Thyroid gland (tissue), 4 donors: ENCODE measurements around the gene DNPH1. TPM values are rescaled to one million over a fixed set of nuclear protein-coding genes. Genes with fewer than 3 reads are reported as not detected.
A peak's percentile ranks its signal among the peaks of the same experiment; 100 is the strongest.

ENCODE experiments used
- DNase-seq, 2 donors: peaks; one replicate each; pipeline ENCODE4 v3.0.0-alpha.2; 2019
- H3K27ac ChIP-seq, 3 donors: fragments of 200-600 bp; sonication (generic); 1 replicate in 2 of 3; 2 replicates in 1 of 3; pipeline ENCODE4 v1.5.1; 2016 to 2019; ENCODE audit warnings: mild to moderate bottlenecking in 1 of 3, moderate library complexity in 1 of 3
- H3K27me3 ChIP-seq: fragments of 200-600 bp; sonication (generic); one replicate; pipeline ENCODE4 v1.5.1; 2019
- H3K36me3 ChIP-seq, 2 donors: fragments of 200-600 bp; sonication (generic); one replicate each; pipeline ENCODE4 v1.5.1; 2016 to 2019
- H3K4me1 ChIP-seq, 2 donors: fragments of 200-600 bp; sonication (generic); one replicate each; pipeline ENCODE4 v1.5.1; 2017 to 2019
- H3K4me3 ChIP-seq, 3 donors: fragments of 200-600 bp; sonication (generic); replicated peaks in 1 of 3; 1 replicate in 2 of 3; 2 replicates in 1 of 3; pipeline ENCODE4 v1.5.1; 2016; ENCODE audit warnings: mild to moderate bottlenecking in 1 of 3
- H3K9me3 ChIP-seq: fragments of 200-600 bp; sonication (generic); one replicate; pipeline ENCODE4 v1.5.1; 2017
- POLR2A ChIP-seq, 2 donors: fragments of 450-650 bp; IDR thresholded peaks; one replicate each; pipeline ENCODE4 v1.6.1; 2017; ENCODE audit warnings: antibody characterized with exemption in 2 of 2, mild to moderate bottlenecking in 2 of 2, moderate library complexity in 1 of 2
- WGBS, 2 donors: methylation state at CpG; one replicate each; pipeline ENCODE4 v1.1.5; 2017; 5-methylcytosine and 5-hydroxymethylcytosine counted together
- intact Hi-C: fragments of 100-400 bp; cut with DNase I; formaldehyde crosslinking; loops from one replicate; pipeline ENCODE4 v1.15.1; 2023
- total RNA-seq, 4 donors: library from RNA; depleted of rRNA; stranded (reverse); fragments of >200 nt; gene quantifications; one replicate each; pipeline ENCODE4 v1.2.3, GENCODE V29; 2016
- TF ChIP-seq, protein P1 (sequence below), 6 experiments: fragments of 200-600 bp in 3 of 6; fragments of 450-650 bp in 3 of 6; sonication (generic) in 3 of 6; IDR thresholded peaks; one replicate each; pipeline ENCODE4 v1.5.1; 2016 to 2019; ENCODE audit warnings: antibody characterized with exemption in 6 of 6, mild to moderate bottlenecking in 2 of 6, inconsistent platforms in 1 of 6, moderate library complexity in 1 of 6

DNPH1 gene
- total RNA-seq, 4 donors from 2014 or later: 33.1 to 122 (median 84.1) TPM

- TF ChIP-seq, protein P1, sequence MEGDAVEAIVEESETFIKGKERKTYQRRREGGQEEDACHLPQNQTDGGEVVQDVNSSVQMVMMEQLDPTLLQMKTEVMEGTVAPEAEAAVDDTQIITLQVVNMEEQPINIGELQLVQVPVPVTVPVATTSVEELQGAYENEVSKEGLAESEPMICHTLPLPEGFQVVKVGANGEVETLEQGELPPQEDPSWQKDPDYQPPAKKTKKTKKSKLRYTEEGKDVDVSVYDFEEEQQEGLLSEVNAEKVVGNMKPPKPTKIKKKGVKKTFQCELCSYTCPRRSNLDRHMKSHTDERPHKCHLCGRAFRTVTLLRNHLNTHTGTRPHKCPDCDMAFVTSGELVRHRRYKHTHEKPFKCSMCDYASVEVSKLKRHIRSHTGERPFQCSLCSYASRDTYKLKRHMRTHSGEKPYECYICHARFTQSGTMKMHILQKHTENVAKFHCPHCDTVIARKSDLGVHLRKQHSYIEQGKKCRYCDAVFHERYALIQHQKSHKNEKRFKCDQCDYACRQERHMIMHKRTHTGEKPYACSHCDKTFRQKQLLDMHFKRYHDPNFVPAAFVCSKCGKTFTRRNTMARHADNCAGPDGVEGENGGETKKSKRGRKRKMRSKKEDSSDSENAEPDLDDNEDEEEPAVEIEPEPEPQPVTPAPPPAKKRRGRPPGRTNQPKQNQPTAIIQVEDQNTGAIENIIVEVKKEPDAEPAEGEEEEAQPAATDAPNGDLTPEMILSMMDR (IDR thresholded peaks at IDR 0.05): no peak
- no peak for TF ChIP-seq POLR2A (IDR thresholded peaks at IDR 0.05)
- Histone ChIP-seq H3K4me1 (peaks cover 15% of the 10 kb centered on the region in 2 donors), H3K27me3 (no peaks in the 10 kb centered on the region), H3K9me3 (no peaks in the 10 kb centered on the region), H3K36me3 (peaks cover 17 to 41% of the 10 kb centered on the region in 2 donors), H3K4me3 (no peak overlapping the region), H3K27ac (no peak overlapping the region)
- DNase-seq: no peak
- 93 to 95% methylated on average over 21 of the region's 21 CpGs for WGBS, 2 donors
- intact Hi-C loops: no loop called here
Measured at GRCh38 chr6:43184268-43184985, 44.9 kb downstream of the DNPH1 start.

DNA sequence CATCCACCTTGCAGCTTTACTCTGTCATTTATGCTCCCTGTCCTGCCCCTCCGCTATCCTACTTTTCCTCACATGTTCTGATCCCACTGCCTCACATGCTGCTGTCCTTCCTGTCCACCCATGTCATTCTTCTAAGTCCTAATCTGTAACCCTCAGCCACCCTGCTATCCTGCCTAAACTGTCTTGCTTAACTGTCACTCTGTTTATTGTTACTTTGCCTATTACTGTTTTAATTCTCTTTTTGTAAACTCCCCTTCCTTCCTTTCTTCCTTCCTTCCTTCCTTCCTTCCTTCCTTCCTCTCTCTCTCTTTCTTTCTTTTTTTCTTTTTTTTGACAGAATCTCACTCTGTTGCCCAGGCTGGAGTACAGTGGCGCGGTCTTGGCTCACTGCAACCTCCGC, 45.8 kb downstream of the DNPH1 start:
- no peak overlapping the region for H3K4me3 ChIP-seq
- peaks cover 27 to 47% of the 10 kb centered on the region in 2 donors for H3K36me3 ChIP-seq
- WGBS, 2 donors: 98 to 99% methylated on average over 4 of the region's 4 CpGs

GRCh38 chr6:43181942-43182860, 47.1 kb downstream of the DNPH1 start, which contains the start of gene CUL9:
Gene CUL9, plus strand, starts transcription at chr6:43182196. Its CDS starts 2,115 bp downstream, at chr6:43184311.
- Histone ChIP-seq H3K4me3 (peak within 1 kb of the TSS; percentile 52 to 90 (median 56)), H3K27ac (peak within 1 kb of the TSS; percentile 22 to 65 (median 64)), H3K27me3 (no peaks in the 10 kb centered on the region), H3K36me3 (peaks cover 32 to 40% of the 10 kb centered on the region in 2 donors), H3K4me1 (peaks cover 15% of the 10 kb centered on the region in 2 donors), H3K9me3 (no peaks in the 10 kb centered on the region)
- TF ChIP-seq POLR2A (IDR thresholded peaks at IDR 0.05): peak in 1 of 2 donors; percentile 75
- TF ChIP-seq, protein P1 (IDR thresholded peaks at IDR 0.05): peak in 1 of 6 experiments; percentile 25
- intact Hi-C loops: no loop called here
- peak; percentile 89 for DNase-seq
- 1 to 3% methylated on average over 22 to 36 of the region's 51 CpGs for WGBS, 2 donors

More for the DNA sequence above, 45.8 kb downstream of the DNPH1 start:
- no peak for DNase-seq
- TF ChIP-seq, protein P1 (IDR thresholded peaks at IDR 0.05): no peak
- TF ChIP-seq POLR2A (IDR thresholded peaks at IDR 0.05): no peak
- H3K27ac ChIP-seq: no peak overlapping the region
- no peaks in the 10 kb centered on the region for H3K27me3 ChIP-seq
- H3K4me1 ChIP-seq: peaks cover 15% of the 10 kb centered on the region in 2 donors
- intact Hi-C loops: no loop called here
- no peaks in the 10 kb centered on the region for H3K9me3 ChIP-seq

DNA sequence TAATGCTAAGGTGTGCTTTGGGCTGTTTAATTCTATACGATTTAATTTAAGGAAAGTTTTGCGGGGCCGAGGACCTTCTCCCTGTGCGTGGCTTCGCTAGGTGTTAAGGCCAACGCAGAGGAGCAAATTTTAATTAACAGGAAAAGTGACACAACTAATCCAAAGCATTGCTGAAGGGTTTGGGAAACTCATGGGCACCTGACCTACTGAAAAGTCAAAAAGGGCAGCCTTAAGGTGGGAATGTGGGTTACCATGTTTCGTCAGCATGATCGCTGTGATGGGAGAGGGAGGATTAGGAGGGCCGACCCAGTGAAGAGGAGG, 47.7 kb downstream of the DNPH1 start:
- intact Hi-C loops: no loop called here

More for the DNA sequence above, 47.7 kb downstream of the DNPH1 start:
- Histone ChIP-seq H3K4me3 (peak overlapping the region; percentile 52 to 90 (median 56)), H3K27ac (peak overlapping the region; percentile 5 to 65 (median 64)), H3K9me3 (no peaks in the 10 kb centered on the region), H3K36me3 (peaks cover 29 to 41% of the 10 kb centered on the region in 2 donors), H3K27me3 (no peaks in the 10 kb centered on the region), H3K4me1 (peaks cover 15% of the 10 kb centered on the region in 2 donors)
- no peak for DNase-seq
- no peak for TF ChIP-seq POLR2A (IDR thresholded peaks at IDR 0.05)
- TF ChIP-seq, protein P1 (IDR thresholded peaks at IDR 0.05): no peak
- WGBS, 2 donors: 36 to 37% methylated on average over 9 of the region's 9 CpGs
